Suprapubic skin (tissue), 4 donors: ENCODE results near the gene TTC39A. TPM values are rescaled to one million over a fixed set of nuclear protein-coding genes. Genes with fewer than 3 reads are reported as not detected.

Experiments used
- DNase-seq, 2 donors: peaks; one replicate each; pipeline ENCODE4 v3.0.0-alpha.2; 2019; ENCODE audit warnings: low spot score in 2 of 2
- H3K27ac ChIP-seq: fragments of 200-600 bp; sonication (generic); one replicate; pipeline ENCODE4 v1.5.1; 2019
- H3K27me3 ChIP-seq: fragments of 200-600 bp; sonication (generic); one replicate; pipeline ENCODE4 v1.5.1; 2019
- H3K36me3 ChIP-seq: fragments of 200-600 bp; sonication (generic); one replicate; pipeline ENCODE4 v1.5.1; 2019
- H3K4me1 ChIP-seq: fragments of 200-600 bp; sonication (generic); one replicate; pipeline ENCODE4 v1.5.1; 2019
- H3K4me3 ChIP-seq: fragments of 200-600 bp; sonication (generic); one replicate; pipeline ENCODE4 v1.5.1; 2019; ENCODE audit warnings: mild to moderate bottlenecking
- H3K9me3 ChIP-seq: fragments of 200-600 bp; sonication (generic); one replicate; pipeline ENCODE4 v1.5.1; 2019
- CTCF ChIP-seq, 2 donors: fragments of 200-600 bp in 1 of 2; fragments of 450-650 bp in 1 of 2; sonication (generic) in 1 of 2; IDR thresholded peaks; one replicate each; pipeline ENCODE4 v1.5.1; 2016 to 2019; ENCODE audit warnings: antibody characterized with exemption in 2 of 2, mild to moderate bottlenecking in 1 of 2, moderate library complexity in 1 of 2
- EP300 ChIP-seq: sonication (generic); formaldehyde crosslinking; IDR thresholded peaks from one replicate; pipeline ENCODE4 v1.6.1; 2017; ENCODE audit warnings: antibody characterized with exemption
- POLR2A ChIP-seq, 2 donors: fragments of 450-650 bp; IDR thresholded peaks; one replicate each; pipeline ENCODE4 v1.6.1; 2017; ENCODE audit warnings: antibody characterized with exemption in 2 of 2, mild to moderate bottlenecking in 2 of 2, moderate library complexity in 2 of 2
- POLR2AphosphoS5 ChIP-seq, 3 donors: sonication (generic); formaldehyde crosslinking; IDR thresholded peaks; one replicate each; pipeline ENCODE4 v1.6.1; 2017; ENCODE audit warnings: antibody characterized with exemption in 3 of 3
- WGBS: methylation state at CpG from one replicate; pipeline ENCODE4 v1.1.5; 2018; 5-methylcytosine and 5-hydroxymethylcytosine counted together
- total RNA-seq, 4 donors: library from RNA; depleted of rRNA; stranded (reverse); fragments of >200 nt; gene quantifications; one replicate each; pipeline ENCODE4 v1.1.0, GENCODE V29; 2016

TTC39A gene
- total RNA-seq, 4 donors from 2014 or later: 9.4 to 16.3 (median 13.1) TPM

- peak overlapping the region; percentile 26 for H3K27ac ChIP-seq
- TF ChIP-seq POLR2A (IDR thresholded peaks at IDR 0.05) (no peak), POLR2AphosphoS5 (IDR thresholded peaks at IDR 0.05) (no peak), CTCF (IDR thresholded peaks at IDR 0.05) (no peak), EP300 (no peak)
- peak in 1 of 2 donors; percentile 28 for DNase-seq
- 87% methylated on average over 3 of the region's 3 CpGs for WGBS
- no peaks in the 10 kb centered on the region for H3K36me3 ChIP-seq
- H3K9me3 ChIP-seq: no peaks in the 10 kb centered on the region
- H3K4me1 ChIP-seq: peaks cover 10% of the 10 kb centered on the region
- H3K27me3 ChIP-seq: no peaks in the 10 kb centered on the region
- H3K4me3 ChIP-seq: no peak overlapping the region
These were observed 5.6 kb upstream of the TTC39A start for GRCh38 chr1:51336004-51336403.

- whole genome bisulfite sequencing: 50% methylated on average over 7 of the region's 7 CpGs
- Histone ChIP-seq H3K27ac (peak overlapping the region; percentile 25), H3K9me3 (no peaks in the 10 kb centered on the region), H3K27me3 (no peaks in the 10 kb centered on the region), H3K36me3 (no peaks in the 10 kb centered on the region), H3K4me3 (peak overlapping the region; percentile 59), H3K4me1 (peaks cover 29% of the 10 kb centered on the region)
- TF ChIP-seq POLR2AphosphoS5 (IDR thresholded peaks at IDR 0.05): no peak
- no peak for TF ChIP-seq POLR2A (IDR thresholded peaks at IDR 0.05)
- TF ChIP-seq EP300: no peak
- no peak for TF ChIP-seq CTCF (IDR thresholded peaks at IDR 0.05)
- peak in 1 of 2 donors; percentile 70 for DNase-seq
These were observed 1.1 kb upstream of the TTC39A start for GRCh38 chr1:51331206-51332100.

- TF ChIP-seq CTCF (IDR thresholded peaks at IDR 0.05) (no peak), POLR2A (IDR thresholded peaks at IDR 0.05) (no peak), EP300 (no peak)
- no peaks in the 10 kb centered on the region for H3K9me3 ChIP-seq
- no peaks in the 10 kb centered on the region for H3K36me3 ChIP-seq
- no peak overlapping the region for H3K27ac ChIP-seq
- no peak for DNase-seq
- H3K4me1 ChIP-seq: peaks cover 24% of the 10 kb centered on the region
- 63% methylated on average over 6 of the region's 26 CpGs for WGBS
- H3K27me3 ChIP-seq: no peaks in the 10 kb centered on the region
- peak overlapping the region; percentile 59 for H3K4me3 ChIP-seq
These were observed 678 bp downstream of the TTC39A start for GRCh38 chr1:51329443-51330325.

- Histone ChIP-seq H3K27ac (no peak overlapping the region), H3K4me3 (no peak overlapping the region), H3K4me1 (peaks cover 24% of the 10 kb centered on the region)
These were observed 1.4 kb downstream of the TTC39A start for GRCh38 chr1:51328926-51329325.

More at GRCh38 chr1:51328926-51329325, 1.4 kb downstream of the TTC39A start:
- TF ChIP-seq EP300 (no peak), POLR2AphosphoS5 (IDR thresholded peaks at IDR 0.05) (no peak), POLR2A (IDR thresholded peaks at IDR 0.05) (no peak), CTCF (IDR thresholded peaks at IDR 0.05) (no peak)
- DNase-seq: no peak
- 95% methylated on average over 4 of the region's 4 CpGs for WGBS
- no peaks in the 10 kb centered on the region for H3K27me3 ChIP-seq
- no peaks in the 10 kb centered on the region for H3K9me3 ChIP-seq
- H3K36me3 ChIP-seq: no peaks in the 10 kb centered on the region
